ENCODE data around the gene TMEM245.
"Not testable (repeated sequence)": the region's sequence is repeated elsewhere in the genome, so short reads cannot be mapped to it uniquely, and the experiment has no call there.

TMEM245 gene

DNA sequence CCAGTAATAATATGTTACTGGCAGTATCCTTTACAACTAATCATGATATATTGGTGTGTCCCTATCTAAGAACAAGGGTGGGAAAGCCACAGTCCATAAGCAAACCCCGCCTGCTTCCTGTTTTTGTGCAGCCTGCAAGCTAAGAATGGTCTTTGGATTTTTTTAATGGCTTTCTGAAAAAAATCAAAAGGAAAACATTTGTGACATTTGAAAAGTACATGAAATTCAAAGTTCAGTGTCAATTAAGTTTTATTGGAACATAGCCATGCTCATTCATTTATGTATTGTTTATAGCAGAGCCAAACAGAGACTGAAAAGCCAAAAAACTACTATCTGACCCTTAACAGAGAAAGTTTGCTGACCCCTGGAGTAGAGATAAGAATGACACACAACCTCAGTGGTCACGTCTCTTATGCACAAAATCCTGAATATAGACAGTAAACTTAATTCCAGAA, 12.8 kb upstream of the TMEM245 start:
- no peak for DNase-seq (ENCODE audit: low read depth)

- DNase-seq (ENCODE audit: low read depth): no peak
These were observed 9.9 kb upstream of the TMEM245 start for GRCh38 chr9:109129470-109130197.

DNA sequence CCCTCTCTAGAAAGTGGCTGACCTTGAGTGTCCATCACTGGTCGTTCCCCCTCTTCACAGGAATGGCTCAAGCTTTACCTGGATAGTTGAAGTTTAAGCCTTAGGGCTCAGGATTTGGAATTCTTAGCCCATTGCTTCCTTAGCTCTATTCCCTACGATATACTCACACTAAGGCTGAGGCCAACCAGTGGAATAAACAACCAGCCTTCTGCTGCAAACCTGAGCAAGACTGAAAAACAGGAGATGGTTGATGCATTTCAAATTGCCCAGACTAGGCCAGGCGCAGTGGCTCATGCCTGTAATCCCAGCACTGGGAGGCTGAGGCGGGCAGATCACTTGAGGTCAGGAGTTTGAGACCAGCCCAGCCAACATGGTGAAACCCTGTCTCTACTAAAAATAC, 6.9 kb upstream of the TMEM245 start:
- not testable (repeated sequence) for DNase-seq (ENCODE audit: low read depth)

DNA sequence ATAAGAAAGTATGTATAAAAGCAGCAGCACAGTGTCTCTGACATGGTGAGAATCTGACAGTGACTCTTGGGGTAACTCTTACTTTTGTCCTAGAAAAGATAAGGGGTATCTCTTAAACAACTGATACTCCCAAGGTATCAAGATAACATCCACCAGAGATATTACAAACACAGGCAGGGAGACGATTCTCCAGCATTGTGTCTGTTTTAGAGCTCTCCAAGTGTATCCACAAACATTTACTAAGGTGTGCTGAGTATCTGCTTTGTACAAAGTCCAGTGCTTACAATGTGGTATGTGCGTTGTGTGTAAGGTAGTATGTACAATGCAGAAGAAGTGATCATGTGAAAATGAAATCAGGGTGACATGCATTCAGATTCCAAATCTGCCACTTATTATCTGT, 4.4 kb upstream of the TMEM245 start:
- no peak for DNase-seq (ENCODE audit: low read depth)

GRCh38 chr9:109122726-109123621, 3.2 kb upstream of the TMEM245 start:
- DNase-seq (ENCODE audit: low read depth): no peak

DNA sequence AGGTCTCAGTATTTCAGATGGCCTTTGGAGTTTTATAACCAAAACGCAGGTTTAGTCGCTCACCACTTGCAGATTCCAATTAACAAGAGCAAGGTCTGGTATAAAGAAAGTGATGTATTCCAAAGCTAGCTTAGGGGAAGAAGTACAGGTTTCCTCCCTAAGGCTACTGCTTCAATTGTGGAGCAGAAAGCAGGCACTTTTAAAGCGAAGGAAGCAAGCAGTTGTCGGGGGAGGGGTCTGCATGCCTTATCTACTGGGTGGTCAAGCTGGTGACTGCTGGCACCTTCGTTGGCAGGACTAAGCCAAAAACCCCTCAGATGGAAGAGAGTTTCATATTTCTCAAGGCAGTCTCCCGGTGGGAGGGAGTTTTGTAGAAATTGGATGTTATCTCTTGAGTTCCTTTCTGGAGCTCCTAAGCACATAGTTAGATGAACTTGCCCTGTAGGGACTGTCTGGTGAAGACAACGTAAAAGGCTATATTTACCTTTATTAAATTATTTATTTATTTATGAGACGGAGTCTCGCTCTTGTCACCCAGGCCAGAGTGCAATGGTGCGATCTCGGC, 1.6 kb upstream of the TMEM245 start:
- no peak for DNase-seq (ENCODE audit: low read depth)

GRCh38 chr9:109120204-109120789, 550 bp upstream of the TMEM245 start:
- DNase-seq (ENCODE audit: low read depth): no peak

GRCh38 chr9:109118808-109119438, 824 bp downstream of the TMEM245 start:
- DNase-seq (ENCODE audit: low read depth): no peak

GRCh38 chr9:109117856-109118807, 1.6 kb downstream of the TMEM245 start:
- peak; percentile 38 for DNase-seq (ENCODE audit: low read depth)

DNA sequence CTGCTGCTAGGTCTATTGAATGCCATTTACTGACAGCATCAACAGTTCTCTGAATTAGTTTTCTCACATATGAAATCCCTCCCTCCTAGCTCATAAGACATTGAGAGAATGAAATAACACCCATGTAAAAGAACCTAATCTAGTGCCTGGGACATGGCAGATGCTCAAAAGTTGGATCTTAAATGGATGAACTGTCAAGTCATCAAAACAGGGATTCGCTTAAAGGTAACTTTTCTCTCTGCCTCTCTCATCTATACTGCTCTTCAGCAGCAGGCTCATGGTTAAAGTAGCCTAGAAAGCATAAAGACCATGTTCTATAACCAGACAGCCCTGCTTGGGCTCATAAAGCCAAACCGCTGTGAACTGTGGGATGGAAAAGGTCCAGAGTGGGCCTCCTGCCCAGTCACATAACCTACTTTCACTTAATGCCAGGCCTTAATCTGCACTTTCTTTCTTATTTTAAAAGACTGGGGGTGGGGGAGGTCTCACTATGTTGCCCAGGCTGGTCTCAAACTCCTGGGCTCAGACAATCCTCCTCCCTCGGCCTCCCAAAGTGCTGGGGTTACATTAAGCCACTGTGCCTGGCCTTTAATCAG, 3.7 kb downstream of the TMEM245 start:
- no peak for DNase-seq (ENCODE audit: low read depth)

- DNase-seq (ENCODE audit: low read depth): no peak
These were observed 5.1 kb downstream of the TMEM245 start for GRCh38 chr9:109114670-109115069.

- DNase-seq (ENCODE audit: low read depth): no peak
These were observed 5.7 kb downstream of the TMEM245 start for GRCh38 chr9:109113892-109114609.

DNA sequence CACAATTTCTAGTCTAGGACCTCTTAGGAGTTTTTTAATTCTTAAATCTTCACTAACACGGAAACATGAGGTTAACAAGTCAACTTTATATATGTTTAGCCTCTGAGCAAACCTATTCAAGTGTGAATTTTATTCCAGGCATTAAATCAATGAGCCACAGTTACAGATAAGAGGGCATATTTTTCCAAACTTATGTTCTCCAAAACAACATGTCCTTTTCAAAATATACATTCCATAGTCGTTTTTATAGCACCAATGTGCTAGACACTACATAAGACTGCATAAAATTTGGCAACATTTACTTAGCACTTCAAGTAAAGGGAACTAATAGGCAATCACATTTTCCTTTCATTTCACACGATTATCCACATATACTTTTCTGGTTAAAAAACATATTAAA, 6.5 kb downstream of the TMEM245 start:
- no peak for DNase-seq (ENCODE audit: low read depth)

DNA sequence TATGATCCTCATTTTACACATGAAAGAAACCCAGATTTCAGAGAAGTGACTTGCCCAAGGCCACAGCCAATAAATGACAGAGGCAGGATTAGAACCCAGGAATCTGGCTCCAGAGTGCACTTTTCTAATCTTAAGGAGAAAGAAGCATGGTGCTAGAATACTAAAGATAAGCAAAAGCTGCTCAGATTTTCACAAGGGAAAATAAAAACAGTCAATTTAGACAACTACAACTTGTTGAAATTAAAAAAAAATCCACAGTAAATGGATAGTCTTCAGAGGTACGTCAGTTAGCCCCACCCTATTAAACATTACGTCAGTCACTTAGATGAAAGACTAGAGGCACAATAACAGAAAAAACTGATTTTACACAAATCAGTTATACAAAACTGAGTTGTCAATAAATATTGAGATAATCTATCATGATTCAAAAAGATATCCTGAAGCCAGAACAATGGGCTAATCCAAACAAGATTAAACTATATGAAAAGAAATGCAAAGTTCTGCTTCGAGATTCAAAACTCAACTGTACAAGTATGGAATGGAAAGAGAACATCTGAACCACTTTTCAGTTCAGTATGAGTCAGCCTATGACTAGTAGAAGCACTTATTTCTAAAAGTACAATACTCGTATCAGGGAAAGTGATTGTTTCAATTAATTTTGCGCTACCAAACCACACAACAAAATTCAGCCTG, 9.3 kb downstream of the TMEM245 start:
- DNase-seq (ENCODE audit: low read depth): no peak

DNA sequence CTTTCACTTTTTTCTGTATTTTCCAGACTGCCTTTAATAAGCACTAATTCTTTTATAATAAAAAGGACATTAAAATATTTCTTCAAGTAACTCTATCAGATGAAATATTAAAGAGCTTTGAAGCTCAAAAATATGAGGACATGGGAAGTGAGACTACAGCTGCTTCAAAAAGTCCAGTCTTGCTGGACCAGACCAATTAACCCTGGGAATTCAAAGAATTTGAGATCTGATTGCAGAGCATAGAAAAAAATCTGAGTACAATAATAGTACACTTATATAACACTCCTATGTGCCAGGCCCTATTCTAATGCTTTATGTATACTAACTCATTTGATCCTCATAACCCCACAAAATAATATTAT, 9.8 kb downstream of the TMEM245 start:
- DNase-seq (ENCODE audit: low read depth): no peak

GRCh38 chr9:109108318-109108717, 11.4 kb downstream of the TMEM245 start:
- no peak for DNase-seq (ENCODE audit: low read depth)

DNA sequence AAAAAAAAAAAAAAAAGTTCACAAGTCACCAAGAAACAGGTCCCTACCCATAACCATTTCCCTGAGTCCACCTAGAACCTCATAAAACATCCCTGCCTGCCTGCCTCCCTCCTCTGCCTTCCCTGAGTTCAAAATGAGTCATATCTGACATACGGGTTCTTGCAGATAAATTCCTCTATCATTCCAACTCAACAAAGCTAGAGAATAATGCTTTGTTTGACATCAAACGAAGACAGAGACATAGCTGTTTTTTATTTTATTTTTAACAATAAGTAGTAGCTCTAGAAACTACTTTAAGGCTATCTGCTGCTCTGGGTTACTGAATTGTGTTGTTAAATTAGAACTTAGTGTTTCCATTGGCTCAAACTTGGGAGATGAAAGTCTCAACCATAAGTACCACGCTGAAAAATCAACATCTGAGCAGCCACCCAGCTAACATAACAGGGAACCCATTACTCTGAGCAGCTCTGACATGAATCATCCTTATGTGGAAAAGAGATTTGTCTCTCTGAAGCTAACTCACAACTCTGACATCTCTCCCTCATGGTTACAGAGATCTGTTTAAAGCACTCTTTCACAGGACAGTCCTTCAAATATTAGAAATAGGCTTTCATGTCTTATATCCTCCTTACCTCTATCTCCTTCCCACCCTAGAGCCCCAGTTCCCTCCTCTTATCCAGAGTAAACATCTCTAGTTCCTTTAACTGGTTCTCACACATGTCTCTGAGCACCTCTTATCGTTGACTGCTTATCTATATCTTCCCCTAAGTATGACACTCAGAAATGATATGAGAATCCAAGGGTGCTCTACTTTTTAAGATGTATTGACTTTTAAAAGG, 12.1 kb downstream of the TMEM245 start:
- peak; percentile 33 for DNase-seq (ENCODE audit: low read depth)

GRCh38 chr9:109101810-109102209, 17.9 kb downstream of the TMEM245 start:
- no peak for DNase-seq (ENCODE audit: low read depth)

Measured in GM04504 (cell line).